ENCODE data around the gene FAM219A. TPM values are rescaled to one million over a fixed set of nuclear protein-coding genes. Genes with fewer than 3 reads are reported as not detected.
"Not testable (repeated sequence)": the region's sequence is repeated elsewhere in the genome, so short reads cannot be mapped to it uniquely, and the experiment has no call there.

The FAM219A gene
- total and polyA plus RNA-seq, 2 donors: 6.0 to 20.8 TPM

DNA sequence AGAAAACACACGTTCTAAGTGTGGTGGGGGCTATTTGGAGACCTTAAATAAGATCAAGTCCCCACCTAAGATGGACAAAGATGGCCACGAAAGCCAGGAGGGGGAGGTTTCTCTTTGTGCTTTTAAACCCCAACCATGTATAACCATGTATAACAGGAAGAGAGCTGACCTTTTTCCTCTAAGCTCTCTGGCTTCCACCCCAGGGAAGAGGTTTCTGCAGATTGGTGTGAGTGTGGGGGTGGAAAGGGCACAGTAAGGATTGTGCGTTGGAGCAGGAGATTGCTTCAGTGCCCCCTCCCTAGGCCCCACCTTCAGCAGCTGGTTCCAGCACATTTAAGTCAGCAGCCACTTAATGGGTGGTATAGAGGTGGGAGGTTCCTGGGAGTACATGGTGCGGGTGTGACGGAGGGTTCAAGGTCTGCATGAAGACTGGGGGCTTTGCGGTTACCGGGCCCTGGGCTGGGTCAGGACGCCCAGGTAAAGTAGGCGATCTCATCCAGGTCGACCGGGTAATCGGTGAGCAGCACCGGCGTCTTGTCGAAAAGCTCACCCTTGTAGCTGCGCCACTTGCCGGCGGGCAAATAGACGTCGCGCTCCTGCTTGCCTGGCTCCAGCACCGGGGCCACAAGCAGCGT is 87.9 kb downstream of the FAM219A start:
- Histone ChIP-seq H3K4me1 (ENCODE audit: insufficient read depth) (no peaks in the 10 kb centered on the region), H3K27ac (ENCODE audit: low read depth) (no peak overlapping the region), H3K4me3 (ENCODE audit: low read depth, low read length) (no peak overlapping the region), H3K36me3 (ENCODE audit: insufficient read depth) (no peaks in the 10 kb centered on the region)
- WGBS: 60% methylated on average over 23 of the region's 23 CpGs
- DNase-seq (ENCODE audit: extremely low spot score): no peak

DNA sequence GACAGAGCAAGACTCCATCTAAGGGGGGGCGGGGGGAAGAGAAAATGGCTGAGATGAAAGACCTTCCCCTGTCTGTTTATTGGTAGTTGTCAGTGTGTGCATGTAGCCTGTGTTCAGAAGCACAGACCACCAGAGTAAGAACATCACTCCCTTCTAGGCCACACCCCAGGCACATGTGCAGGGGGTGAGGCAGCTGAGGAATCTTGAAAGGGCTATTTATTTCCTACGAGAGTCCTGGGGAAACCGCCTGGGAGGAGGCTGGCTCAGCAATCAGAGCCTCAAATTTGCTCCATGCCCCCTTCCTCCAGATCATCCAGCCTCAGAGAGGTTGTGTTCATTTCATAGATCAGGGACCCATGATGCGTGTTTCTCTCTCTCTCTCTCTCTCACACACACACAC is 88.7 kb downstream of the FAM219A start:
- H3K4me3 ChIP-seq (ENCODE audit: low read depth, low read length): no peak overlapping the region

GRCh38 chr9:34368796-34369195 is 89.6 kb downstream of the FAM219A start:
- not testable (repeated sequence) for DNase-seq (ENCODE audit: extremely low spot score); H3K4me1 ChIP-seq (ENCODE audit: insufficient read depth); H3K4me3 ChIP-seq (ENCODE audit: low read depth, low read length); H3K27ac ChIP-seq (ENCODE audit: low read depth); H3K36me3 ChIP-seq (ENCODE audit: insufficient read depth)
- 97% methylated on average over 5 of the region's 5 CpGs for WGBS

More for the DNA sequence above, 88.7 kb downstream of the FAM219A start:
- no peaks in the 10 kb centered on the region for H3K4me1 ChIP-seq (ENCODE audit: insufficient read depth)
- WGBS: 87% methylated on average over 4 of the region's 4 CpGs
- no peak for DNase-seq (ENCODE audit: extremely low spot score)
- H3K36me3 ChIP-seq (ENCODE audit: insufficient read depth): no peaks in the 10 kb centered on the region
- no peak overlapping the region for H3K27ac ChIP-seq (ENCODE audit: low read depth)

GRCh38 chr9:34367751-34368410 is 90.5 kb downstream of the FAM219A start:
- 94% methylated on average over 3 of the region's 3 CpGs for WGBS
- not testable (repeated sequence) for H3K4me3 ChIP-seq (ENCODE audit: low read depth, low read length); H3K4me1 ChIP-seq (ENCODE audit: insufficient read depth); DNase-seq (ENCODE audit: extremely low spot score); H3K27ac ChIP-seq (ENCODE audit: low read depth); H3K36me3 ChIP-seq (ENCODE audit: insufficient read depth)

DNA sequence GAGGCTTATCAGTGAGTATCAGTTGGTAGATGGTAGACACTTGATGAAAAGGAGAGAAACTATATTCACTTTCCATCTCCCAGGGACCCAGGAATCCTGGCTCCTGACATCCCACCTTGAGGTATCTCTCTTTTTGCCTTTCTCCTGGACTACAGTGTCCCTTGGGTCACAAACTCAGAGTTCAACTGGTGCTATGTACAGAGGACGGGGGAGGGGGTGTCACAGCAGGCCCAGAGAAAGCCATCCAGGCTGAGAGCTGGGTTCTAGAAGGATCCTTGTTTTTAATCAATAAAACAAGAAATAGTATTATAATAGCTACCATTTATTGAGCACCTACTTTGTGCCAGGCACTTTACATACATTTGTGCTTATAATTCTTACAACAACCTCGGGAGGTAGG is 92.0 kb downstream of the FAM219A start:
- H3K36me3 ChIP-seq (ENCODE audit: insufficient read depth): no peaks in the 10 kb centered on the region
- no peaks in the 10 kb centered on the region for H3K4me1 ChIP-seq (ENCODE audit: insufficient read depth)
- H3K4me3 ChIP-seq (ENCODE audit: low read depth, low read length): no peak overlapping the region
- WGBS: 86% methylated on average over 2 of the region's 2 CpGs
- DNase-seq (ENCODE audit: extremely low spot score): no peak
- no peak overlapping the region for H3K27ac ChIP-seq (ENCODE audit: low read depth)

DNA sequence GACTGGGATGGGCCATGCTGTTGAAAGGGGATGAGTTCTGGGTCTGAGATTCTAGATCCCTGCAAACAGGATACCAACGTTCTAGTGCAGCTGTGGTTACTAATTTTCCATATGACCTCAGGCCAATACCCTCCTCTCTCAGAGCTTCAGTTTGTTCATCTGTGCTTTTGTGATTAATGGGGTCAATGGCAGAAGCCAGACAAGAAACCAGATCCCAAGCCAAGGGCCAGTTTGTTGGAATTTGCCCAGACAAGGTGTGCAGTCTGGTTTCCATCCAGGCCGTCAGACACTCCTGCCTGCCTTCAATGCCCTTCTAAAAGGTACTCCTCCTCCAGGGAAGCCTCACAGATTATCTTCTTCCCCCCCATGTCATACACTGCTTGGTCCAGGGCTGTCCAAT is 93.1 kb downstream of the FAM219A start:
- 79% methylated on average over 2 of the region's 2 CpGs for WGBS

DNA sequence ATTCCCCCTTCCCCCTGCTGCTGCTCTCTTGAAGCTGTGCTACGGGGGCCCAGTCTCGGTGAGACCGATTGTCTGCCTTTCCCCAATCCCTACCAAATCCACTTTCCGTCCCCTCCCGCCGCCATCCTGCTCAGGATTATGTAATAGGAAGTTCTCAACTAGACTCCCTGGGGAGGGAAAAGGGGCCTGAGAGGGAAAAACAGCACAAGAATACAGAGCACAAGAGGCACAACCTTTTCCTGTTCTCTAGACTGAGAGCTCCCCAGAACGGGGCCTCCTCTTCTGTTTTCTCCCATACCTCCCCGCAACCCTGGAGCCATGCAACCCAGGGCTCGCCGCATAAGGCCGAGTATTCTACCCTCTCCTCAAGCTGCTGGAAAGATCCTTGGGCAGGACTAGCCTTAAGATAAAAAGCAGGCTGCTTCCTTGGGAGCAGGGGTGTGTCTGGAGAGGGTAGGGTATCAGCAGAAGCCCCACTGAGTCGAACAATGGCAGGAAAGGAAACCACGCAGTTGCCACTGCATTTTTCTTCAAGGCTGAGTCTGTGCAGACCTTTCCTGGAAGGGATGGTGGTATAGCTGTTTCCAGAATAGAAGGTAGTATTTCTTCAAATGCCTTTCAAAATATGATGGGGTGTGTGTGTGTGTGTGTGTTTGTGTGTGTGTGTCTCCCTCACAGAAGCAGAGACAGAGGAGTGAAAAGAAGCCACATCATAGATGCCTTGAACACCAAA is 94.6 kb downstream of the FAM219A start:
- no peak overlapping the region for H3K4me3 ChIP-seq (ENCODE audit: low read depth, low read length)
- no peaks in the 10 kb centered on the region for H3K36me3 ChIP-seq (ENCODE audit: insufficient read depth)
- no peak for DNase-seq (ENCODE audit: extremely low spot score)
- no peak overlapping the region for H3K27ac ChIP-seq (ENCODE audit: low read depth)
- no peaks in the 10 kb centered on the region for H3K4me1 ChIP-seq (ENCODE audit: insufficient read depth)
- 52% methylated on average over 13 of the region's 13 CpGs for WGBS

More for the DNA sequence above, 93.1 kb downstream of the FAM219A start:
- no peak for DNase-seq (ENCODE audit: extremely low spot score)
- Histone ChIP-seq H3K4me3 (ENCODE audit: low read depth, low read length) (no peak overlapping the region), H3K4me1 (ENCODE audit: insufficient read depth) (no peaks in the 10 kb centered on the region), H3K36me3 (ENCODE audit: insufficient read depth) (no peaks in the 10 kb centered on the region), H3K27ac (ENCODE audit: low read depth) (no peak overlapping the region)

- 94% methylated on average over 4 of the region's 4 CpGs for WGBS
These were observed 95.7 kb downstream of the FAM219A start for GRCh38 chr9:34362614-34363214.

DNA sequence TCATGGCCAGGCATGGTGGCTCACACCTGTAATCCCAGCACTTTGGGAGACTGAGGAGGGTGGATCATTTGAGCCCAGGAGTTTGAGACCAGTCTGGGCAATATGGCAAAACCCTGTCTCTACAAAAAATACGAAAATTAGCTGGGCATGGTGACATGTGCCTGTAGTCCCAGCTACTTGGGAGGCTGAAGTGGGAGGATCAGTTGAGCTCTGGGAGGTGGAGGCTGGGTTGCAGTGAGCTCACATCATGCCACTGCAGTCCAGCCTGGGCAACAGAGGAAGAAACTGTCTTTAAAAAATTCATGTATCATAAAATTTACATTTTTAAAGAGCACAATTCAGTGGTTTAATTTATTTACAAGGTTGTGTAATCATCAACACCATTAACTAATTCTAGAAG is 105.4 kb downstream of the FAM219A start:
- H3K4me1 ChIP-seq (ENCODE audit: insufficient read depth); H3K36me3 ChIP-seq (ENCODE audit: insufficient read depth); H3K4me3 ChIP-seq (ENCODE audit: low read depth, low read length); H3K27ac ChIP-seq (ENCODE audit: low read depth); DNase-seq (ENCODE audit: extremely low spot score): not testable (repeated sequence)
- 93% methylated on average over 1 of the region's 1 CpG for WGBS

More at GRCh38 chr9:34362614-34363214, 95.7 kb downstream of the FAM219A start:
- DNase-seq (ENCODE audit: extremely low spot score): no peak
- Histone ChIP-seq H3K27ac (ENCODE audit: low read depth) (no peak overlapping the region), H3K4me1 (ENCODE audit: insufficient read depth) (no peaks in the 10 kb centered on the region), H3K36me3 (ENCODE audit: insufficient read depth) (no peaks in the 10 kb centered on the region), H3K4me3 (ENCODE audit: low read depth, low read length) (no peak overlapping the region)

DNA sequence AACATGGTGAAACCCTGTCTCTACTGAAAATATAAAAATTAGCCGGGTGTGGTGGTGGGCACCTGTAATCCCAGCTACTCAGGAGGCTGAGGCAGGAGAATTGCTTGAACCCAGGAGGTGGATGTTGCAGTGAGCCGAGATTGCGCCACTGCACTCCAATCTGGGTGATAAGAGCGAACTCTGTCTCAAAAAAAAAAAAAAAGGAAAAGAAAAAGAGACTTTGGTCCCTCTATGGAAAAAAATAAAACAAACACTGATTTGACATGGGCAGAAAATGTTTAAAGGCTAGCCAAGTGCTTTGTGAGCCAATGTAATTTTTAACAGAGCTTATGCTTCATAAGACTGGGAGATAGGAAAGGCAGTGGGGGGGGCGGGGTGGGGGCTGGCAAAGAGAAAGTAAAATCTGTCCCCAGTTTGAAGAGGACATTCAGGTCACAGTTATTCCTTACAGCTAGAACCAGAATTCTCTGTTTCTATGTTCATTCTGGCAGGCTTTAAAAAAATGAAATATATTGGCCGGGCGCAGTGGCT is 106.2 kb downstream of the FAM219A start:
- not testable (repeated sequence) for H3K4me3 ChIP-seq (ENCODE audit: low read depth, low read length); H3K27ac ChIP-seq (ENCODE audit: low read depth); H3K4me1 ChIP-seq (ENCODE audit: insufficient read depth); H3K36me3 ChIP-seq (ENCODE audit: insufficient read depth); DNase-seq (ENCODE audit: extremely low spot score)
- WGBS: 92% methylated on average over 7 of the region's 7 CpGs

DNA sequence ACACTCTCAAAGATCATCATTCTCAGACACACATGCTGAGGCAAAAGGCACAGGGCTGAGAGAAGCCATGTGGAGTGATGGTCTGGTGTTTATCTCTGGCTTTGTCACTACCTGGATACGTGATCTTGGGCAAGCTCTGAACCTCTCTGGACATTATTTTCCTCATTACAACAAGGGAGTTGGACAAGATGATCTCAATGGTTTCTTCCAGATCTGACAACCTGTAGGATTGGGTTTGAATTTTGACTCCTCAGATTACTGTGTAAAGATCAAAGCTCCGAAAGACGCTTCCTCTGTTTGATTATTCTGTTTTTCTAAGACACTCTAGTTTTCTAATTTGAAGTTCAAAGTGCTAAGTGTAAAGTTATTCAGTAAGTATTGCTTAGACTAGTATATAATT is 109.0 kb downstream of the FAM219A start:
- peaks cover 1% of the 10 kb centered on the region for H3K36me3 ChIP-seq (ENCODE audit: insufficient read depth)
- no peak overlapping the region for H3K27ac ChIP-seq (ENCODE audit: low read depth)
- no peak overlapping the region for H3K4me3 ChIP-seq (ENCODE audit: low read depth, low read length)
- WGBS: 93% methylated on average over 3 of the region's 3 CpGs
- no peak for DNase-seq (ENCODE audit: extremely low spot score)
- no peaks in the 10 kb centered on the region for H3K4me1 ChIP-seq (ENCODE audit: insufficient read depth)
